SIG-M5 treated with dmso at 0.1 percent for 504 hours (cell line): ENCODE results near the gene SSX1.
"Not testable (repeated sequence)": the region's sequence is repeated elsewhere in the genome, so short reads cannot be mapped to it uniquely, and the experiment has no call there.

Experiments
- DNase-seq: peaks from one replicate; lab custom pipeline; 2025; ENCODE audit not compliant: unreplicated experiment; lab: John Stamatoyannopoulos, UW

The SSX1 gene

GRCh38 chrX:48255062-48255796 lies at the start of gene SSX1:
SSX1 (plus strand) TSS chrX:48255392; CDS start chrX:48257242, 1,850 bp downstream.
- not testable (repeated sequence) for DNase-seq

GRCh38 chrX:48214341-48214740 lies 40.9 kb upstream of the SSX1 start:
- not testable (repeated sequence) for DNase-seq

- not testable (repeated sequence) for DNase-seq
Measured at GRCh38 chrX:48224196-48224595, 31.0 kb upstream of the SSX1 start.

- DNase-seq = not testable (repeated sequence)
Measured at GRCh38 chrX:48252945-48253344, 2.2 kb upstream of the SSX1 start.

GRCh38 chrX:48274365-48274764 lies 19.2 kb downstream of the SSX1 start:
- DNase-seq = not testable (repeated sequence)

- DNase-seq = no peak
Measured at GRCh38 chrX:48278958-48279357, 23.8 kb downstream of the SSX1 start.

- not testable (repeated sequence) for DNase-seq
Measured at GRCh38 chrX:48280729-48281128, 25.5 kb downstream of the SSX1 start.

- no peak for DNase-seq
Measured at GRCh38 chrX:48306175-48306574, 51.0 kb downstream of the SSX1 start.

GRCh38 chrX:48313996-48314395 lies 58.8 kb downstream of the SSX1 start:
- not testable (repeated sequence) for DNase-seq
